ACC112 (cell line): ENCODE measurements around the gene CCT5.
A peak's percentile ranks its signal among the peaks of the same experiment; 100 is the strongest.
"Not testable (repeated sequence)": the region's sequence is repeated elsewhere in the genome, so short reads cannot be mapped to it uniquely, and the experiment has no call there.

Experiments
- H2AFZ ChIP-seq: fragments of 200-600 bp; sonication (generic); one replicate; pipeline ENCODE4 v1.6.0; 2017; ENCODE audit warnings: antibody characterized with exemption, low read length; ENCODE audit not compliant: unreplicated experiment
- H3K27ac ChIP-seq: fragments of 200-600 bp; sonication (generic); 2 replicates; pipeline ENCODE4 v1.5.1; 2014; ENCODE audit warnings: low read depth, mild to moderate bottlenecking, antibody characterized with exemption, low read length, moderate library complexity
- H3K27me3 ChIP-seq: fragments of 200-600 bp; sonication (generic); 2 replicates; pipeline ENCODE4 v1.6.1; 2014; ENCODE audit warnings: mild to moderate bottlenecking, antibody characterized with exemption, low read length, moderate library complexity, mixed read lengths; ENCODE audit not compliant: insufficient read depth
- H3K36me3 ChIP-seq: fragments of 200-600 bp; sonication (generic); 2 replicates; pipeline ENCODE4 v1.6.1; 2016; ENCODE audit warnings: mild to moderate bottlenecking, antibody characterized with exemption, low read length, moderate library complexity, mixed read lengths; ENCODE audit not compliant: insufficient read depth
- H3K4me1 ChIP-seq: fragments of 200-600 bp; sonication (generic); one replicate; pipeline ENCODE4 v1.6.1; 2016; ENCODE audit warnings: low read length, mixed read lengths; ENCODE audit not compliant: insufficient read depth, unreplicated experiment, control insufficient read depth
- H3K4me3 ChIP-seq: fragments of 200-600 bp; sonication (generic); 2 replicates; pipeline ENCODE4 v1.5.1; 2014; ENCODE audit warnings: mild to moderate bottlenecking, low read depth, low read length
- H3K79me2 ChIP-seq: fragments of 200-600 bp; sonication (generic); one replicate; pipeline ENCODE4 v1.6.0; 2016; ENCODE audit warnings: low read length; ENCODE audit not compliant: control insufficient read depth, unreplicated experiment, insufficient read depth

Gene CCT5

GRCh38 chr5:10246761-10247160 lies 3.3 kb upstream of the CCT5 start:
- Histone ChIP-seq H3K27me3 (no peaks in the 10 kb centered on the region), H3K27ac (no peak overlapping the region), H3K36me3 (no peaks in the 10 kb centered on the region), H3K79me2 (peaks cover 33% of the 10 kb centered on the region), H3K4me1 (peaks cover 14% of the 10 kb centered on the region), H2AFZ (no peak overlapping the region), H3K4me3 (no peak overlapping the region)

DNA sequence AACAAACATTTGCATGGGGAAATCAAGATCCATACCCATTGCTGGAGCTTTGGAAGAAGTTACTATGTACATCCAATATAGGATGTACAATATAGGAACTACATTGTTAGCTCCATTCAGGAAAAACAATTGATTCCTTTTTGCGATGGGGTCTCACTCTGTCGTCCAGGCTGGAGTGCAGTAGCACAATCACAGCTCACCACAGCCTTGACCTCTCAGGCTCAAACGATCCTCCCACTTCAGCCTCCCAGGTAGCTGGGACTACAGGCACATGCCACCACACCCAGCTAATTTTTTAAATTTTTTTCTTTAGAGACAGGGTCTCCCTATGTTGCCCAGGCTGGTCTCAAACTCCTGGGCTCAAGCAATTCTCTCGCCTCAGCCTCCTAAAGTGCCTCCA lies 2.9 kb upstream of the CCT5 start:
- H2AFZ ChIP-seq, H3K27me3 ChIP-seq, H3K36me3 ChIP-seq, H3K27ac ChIP-seq, H3K4me3 ChIP-seq: not testable (repeated sequence)
- H3K79me2 ChIP-seq: peaks cover 38% of the 10 kb centered on the region
- H3K4me1 ChIP-seq: peaks cover 18% of the 10 kb centered on the region

- peaks cover 51% of the 10 kb centered on the region for H3K79me2 ChIP-seq
- H2AFZ ChIP-seq: peak overlapping the region; percentile 84
- peaks cover 22% of the 10 kb centered on the region for H3K4me1 ChIP-seq
- H3K4me3 ChIP-seq: peak overlapping the region; percentile 85
- peaks cover 2% of the 10 kb centered on the region; the same call in 1 of the 2 replicates for H3K36me3 ChIP-seq
- H3K27ac ChIP-seq: peak overlapping the region; percentile 90
- no peaks in the 10 kb centered on the region for H3K27me3 ChIP-seq
Observed at GRCh38 chr5:10248378-10249260, 1.5 kb upstream of the CCT5 start.

DNA sequence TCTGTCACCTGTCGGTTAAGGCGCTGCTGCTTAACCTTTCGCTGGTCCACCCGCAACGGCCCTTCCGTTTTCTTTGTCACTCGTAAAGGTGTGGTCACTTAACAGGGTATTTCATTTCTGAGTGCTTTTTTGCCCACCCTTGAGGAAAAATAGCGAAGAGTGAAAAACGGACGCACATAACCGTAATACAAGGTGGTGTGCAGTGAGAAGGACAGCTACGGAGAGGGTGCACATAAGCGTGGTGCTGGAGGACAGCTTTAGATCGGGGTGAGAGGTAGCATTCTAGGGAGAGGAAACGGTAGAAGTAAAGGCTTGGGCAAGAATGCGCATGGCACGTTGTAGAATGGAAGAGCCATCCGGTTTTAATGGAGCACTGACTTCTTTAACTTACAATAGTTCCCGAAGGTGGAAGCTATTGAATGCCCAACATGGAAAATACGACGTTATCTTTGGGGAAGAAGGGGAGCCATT lies 761 bp downstream of the CCT5 start:
- peaks cover 26% of the 10 kb centered on the region for H3K4me1 ChIP-seq

GRCh38 chr5:10251405-10251804 lies 1.3 kb downstream of the CCT5 start:
- H3K27me3 ChIP-seq: no peaks in the 10 kb centered on the region
- peak overlapping the region; percentile 85 for H3K4me3 ChIP-seq
- peaks cover 29% of the 10 kb centered on the region for H3K36me3 ChIP-seq
- H2AFZ ChIP-seq: no peak overlapping the region
- no peak overlapping the region for H3K27ac ChIP-seq
- H3K4me1 ChIP-seq: peaks cover 26% of the 10 kb centered on the region
- peaks cover 76% of the 10 kb centered on the region for H3K79me2 ChIP-seq

More for the DNA sequence above, 761 bp downstream of the CCT5 start:
- Histone ChIP-seq H2AFZ (peak overlapping the region; percentile 19), H3K4me3 (peak overlapping the region; percentile 85), H3K79me2 (peaks cover 73% of the 10 kb centered on the region), H3K27me3 (no peaks in the 10 kb centered on the region), H3K27ac (peak overlapping the region; percentile 90; the same call in 1 of the 2 replicates), H3K36me3 (peaks cover 24% of the 10 kb centered on the region)

GRCh38 chr5:10253390-10253789 lies 3.3 kb downstream of the CCT5 start:
- H3K27me3 ChIP-seq: no peaks in the 10 kb centered on the region
- H3K79me2 ChIP-seq: peaks cover 73% of the 10 kb centered on the region
- peaks cover 22% of the 10 kb centered on the region for H3K4me1 ChIP-seq
- no peak overlapping the region for H3K4me3 ChIP-seq
- no peak overlapping the region for H3K27ac ChIP-seq
- H3K36me3 ChIP-seq: peaks cover 44% of the 10 kb centered on the region
- H2AFZ ChIP-seq: no peak overlapping the region

- Histone ChIP-seq H3K36me3 (peaks cover 53% of the 10 kb centered on the region), H3K4me3 (no peak overlapping the region), H3K79me2 (peaks cover 68% of the 10 kb centered on the region), H3K27ac (no peak overlapping the region), H3K4me1 (peaks cover 18% of the 10 kb centered on the region), H2AFZ (no peak overlapping the region), H3K27me3 (no peaks in the 10 kb centered on the region)
Observed at GRCh38 chr5:10254686-10255085, 4.6 kb downstream of the CCT5 start.

DNA sequence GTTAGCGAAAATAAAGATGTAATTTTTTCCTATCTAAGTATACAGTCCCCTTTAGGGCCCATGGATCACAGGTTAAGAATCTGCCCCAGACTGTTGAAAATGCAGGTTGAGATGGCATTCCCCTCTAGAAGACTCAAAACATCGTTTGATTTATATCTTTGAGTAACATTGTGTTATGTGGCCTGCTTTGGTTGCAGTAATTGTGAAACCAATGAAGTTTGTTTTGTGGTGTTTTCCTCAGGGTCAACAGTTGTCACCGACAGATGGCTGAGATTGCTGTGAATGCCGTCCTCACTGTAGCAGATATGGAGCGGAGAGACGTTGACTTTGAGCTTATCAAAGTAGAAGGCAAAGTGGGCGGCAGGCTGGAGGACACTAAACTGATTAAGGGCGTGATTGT lies 7.8 kb downstream of the CCT5 start:
- Histone ChIP-seq H3K4me1 (peaks cover 6% of the 10 kb centered on the region), H3K79me2 (peaks cover 40% of the 10 kb centered on the region), H3K4me3 (no peak overlapping the region), H2AFZ (no peak overlapping the region), H3K27me3 (no peaks in the 10 kb centered on the region), H3K36me3 (peaks cover 77% of the 10 kb centered on the region), H3K27ac (no peak overlapping the region)

GRCh38 chr5:10259899-10260298 lies 9.8 kb downstream of the CCT5 start:
- H3K79me2 ChIP-seq: peaks cover 20% of the 10 kb centered on the region

DNA sequence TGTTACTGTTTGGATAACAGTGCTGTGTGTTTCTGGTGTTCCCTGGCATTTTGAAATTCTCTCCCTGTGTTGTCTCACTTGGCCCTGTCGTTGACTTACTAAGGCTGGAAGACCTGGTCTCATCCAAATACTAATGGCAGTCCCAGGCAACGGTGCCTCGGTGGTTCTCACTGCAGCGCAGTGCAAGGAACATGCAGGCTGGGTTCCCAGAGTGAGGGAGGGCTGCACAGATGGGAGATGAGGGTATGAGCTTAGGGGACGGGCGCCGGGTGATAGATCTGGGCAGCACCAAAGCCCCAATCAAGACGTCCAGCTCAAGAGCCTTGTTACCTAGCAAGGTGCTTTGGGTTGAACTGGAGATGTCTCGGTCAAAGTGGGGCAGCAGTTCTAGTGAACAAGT lies 11.0 kb downstream of the CCT5 start:
- Histone ChIP-seq H3K4me1 (no peaks in the 10 kb centered on the region), H3K36me3 (peaks cover 77% of the 10 kb centered on the region), H3K27me3 (no peaks in the 10 kb centered on the region), H3K4me3 (no peak overlapping the region), H3K79me2 (peaks cover 8% of the 10 kb centered on the region), H3K27ac (no peak overlapping the region), H2AFZ (no peak overlapping the region)

More at GRCh38 chr5:10259899-10260298, 9.8 kb downstream of the CCT5 start:
- H3K36me3 ChIP-seq: peaks cover 78% of the 10 kb centered on the region
- H2AFZ ChIP-seq: no peak overlapping the region
- H3K4me1 ChIP-seq: no peaks in the 10 kb centered on the region
- H3K27me3 ChIP-seq: no peaks in the 10 kb centered on the region
- H3K4me3 ChIP-seq: no peak overlapping the region
- no peak overlapping the region for H3K27ac ChIP-seq
